Activated CD4-positive, CD25-positive, alpha-beta regulatory T cell (primary cell): ENCODE measurements around the gene CA9.
"Not testable (repeated sequence)": the region's sequence is repeated elsewhere in the genome, so short reads cannot be mapped to it uniquely, and the experiment has no call there.

ENCODE experiments used
- DNase-seq, 4 experiments: peaks; one replicate each; lab custom pipeline; 2025; lab: John Stamatoyannopoulos, UW

Gene CA9

GRCh38 chr9:35673132-35674024 lies at the start of gene CA9:
Gene CA9 (plus strand): TSS chr9:35673928. CDS start chr9:35673960, 32 bp downstream.
- DNase-seq = no peak

GRCh38 chr9:35627575-35627974 lies 46.2 kb upstream of the CA9 start:
- DNase-seq = no peak

GRCh38 chr9:35628389-35628991 lies 45.2 kb upstream of the CA9 start:
- DNase-seq = no peak

GRCh38 chr9:35629597-35629996 lies 44.1 kb upstream of the CA9 start:
- no peak for DNase-seq

- DNase-seq = no peak
Measured at GRCh38 chr9:35635730-35636129, 38.0 kb upstream of the CA9 start.

GRCh38 chr9:35636135-35636876 lies 37.4 kb upstream of the CA9 start:
- DNase-seq = no peak

- not testable (repeated sequence) for DNase-seq
Measured at GRCh38 chr9:35636877-35637246, 36.9 kb upstream of the CA9 start.

- not testable (repeated sequence) for DNase-seq
Measured at GRCh38 chr9:35637427-35637955, 36.2 kb upstream of the CA9 start.

GRCh38 chr9:35638751-35639150 lies 35.0 kb upstream of the CA9 start:
- DNase-seq = not testable (repeated sequence)

- DNase-seq = not testable (repeated sequence)
Measured at GRCh38 chr9:35639225-35639624, 34.5 kb upstream of the CA9 start.

GRCh38 chr9:35639631-35640030 lies 34.1 kb upstream of the CA9 start:
- no peak for DNase-seq

- DNase-seq = not testable (repeated sequence)
Measured at GRCh38 chr9:35640431-35640830, 33.3 kb upstream of the CA9 start.

- not testable (repeated sequence) for DNase-seq
Measured at GRCh38 chr9:35641478-35641877, 32.2 kb upstream of the CA9 start.

- no peak for DNase-seq
Measured at GRCh38 chr9:35643046-35643445, 30.7 kb upstream of the CA9 start.

GRCh38 chr9:35645736-35646135 lies 28.0 kb upstream of the CA9 start:
- DNase-seq = not testable (repeated sequence)

- no peak for DNase-seq
Measured at GRCh38 chr9:35646153-35646532, 27.6 kb upstream of the CA9 start.

GRCh38 chr9:35646533-35647265 lies 27.0 kb upstream of the CA9 start:
- DNase-seq = peak; percentile 79 to 87 (median 84)

GRCh38 chr9:35649431-35650340 lies 24.0 kb upstream of the CA9 start:
- DNase-seq = peak in 2 of 4 experiments; percentile 30 to 39

- peak in 1 of 4 experiments; percentile 19 for DNase-seq
Measured at GRCh38 chr9:35650341-35651158, 23.2 kb upstream of the CA9 start, which contains the start of gene SIT1. Gene SIT1 (minus strand): TSS chr9:35650931. CDS start chr9:35650853, 78 bp downstream.
